ENCODE measurements around the gene MYO7A.

MYO7A gene

GRCh38 chr11:77187111-77187750 is 59.2 kb downstream of the MYO7A start:
- no peak for DNase-seq (ENCODE audit: low spot score)

- DNase-seq (ENCODE audit: low spot score) = peak; percentile 74
Measured at GRCh38 chr11:77187776-77188632, 60.0 kb downstream of the MYO7A start.

- DNase-seq (ENCODE audit: low spot score) = no peak
Measured at GRCh38 chr11:77188633-77189491, 60.8 kb downstream of the MYO7A start.

GRCh38 chr11:77189588-77190210 is 61.7 kb downstream of the MYO7A start:
- no peak for DNase-seq (ENCODE audit: low spot score)

- no peak for DNase-seq (ENCODE audit: low spot score)
Measured at GRCh38 chr11:77190331-77191075, 62.5 kb downstream of the MYO7A start.

- no peak for DNase-seq (ENCODE audit: low spot score)
Measured at GRCh38 chr11:77191429-77191822, 63.4 kb downstream of the MYO7A start.

GRCh38 chr11:77191823-77192495 is 63.9 kb downstream of the MYO7A start:
- peak; percentile 61 for DNase-seq (ENCODE audit: low spot score)

- no peak for DNase-seq (ENCODE audit: low spot score)
Measured at GRCh38 chr11:77193167-77193566, 65.1 kb downstream of the MYO7A start.

- DNase-seq (ENCODE audit: low spot score) = no peak
Measured at GRCh38 chr11:77193911-77194830, 66.1 kb downstream of the MYO7A start.

GRCh38 chr11:77195071-77195755 is 67.2 kb downstream of the MYO7A start:
- no peak for DNase-seq (ENCODE audit: low spot score)

- no peak for DNase-seq (ENCODE audit: low spot score)
Measured at GRCh38 chr11:77196961-77197360, 68.9 kb downstream of the MYO7A start.

GRCh38 chr11:77197626-77198320 is 69.7 kb downstream of the MYO7A start:
- no peak for DNase-seq (ENCODE audit: low spot score)

GRCh38 chr11:77198440-77198849 is 70.4 kb downstream of the MYO7A start:
- DNase-seq (ENCODE audit: low spot score) = peak; percentile 41

GRCh38 chr11:77199137-77199745 is 71.2 kb downstream of the MYO7A start:
- DNase-seq (ENCODE audit: low spot score) = no peak

GRCh38 chr11:77200351-77201268 is 72.6 kb downstream of the MYO7A start:
- DNase-seq (ENCODE audit: low spot score) = no peak

GRCh38 chr11:77201370-77201769 is 73.3 kb downstream of the MYO7A start:
- DNase-seq (ENCODE audit: low spot score) = no peak

Measured in RKO (cell line).